HuH-7.5 (cell line): ENCODE data around the gene MAGI1.
"Not testable (repeated sequence)": the region's sequence is repeated elsewhere in the genome, so short reads cannot be mapped to it uniquely, and the experiment has no call there.

Experiments used
- DNase-seq: peaks from one replicate; pipeline ENCODE4 v3.0.0; 2011; ENCODE audit warnings: low spot score

MAGI1 gene

GRCh38 chr3:65904016-65904415 is 134.7 kb downstream of the MAGI1 start:
- DNase-seq, result no peak

GRCh38 chr3:65902304-65902793 is 136.4 kb downstream of the MAGI1 start:
- no peak for DNase-seq

GRCh38 chr3:65901226-65901625 is 137.5 kb downstream of the MAGI1 start:
- no peak for DNase-seq

- no peak for DNase-seq
Measured at GRCh38 chr3:65899226-65899625, 139.5 kb downstream of the MAGI1 start.

GRCh38 chr3:65897766-65898165 is 141.0 kb downstream of the MAGI1 start:
- no peak for DNase-seq

- DNase-seq, result no peak
Measured at GRCh38 chr3:65896321-65896720, 142.4 kb downstream of the MAGI1 start.

GRCh38 chr3:65894679-65895453 is 143.9 kb downstream of the MAGI1 start:
- DNase-seq, result no peak

- no peak for DNase-seq
Measured at GRCh38 chr3:65894126-65894525, 144.6 kb downstream of the MAGI1 start.

GRCh38 chr3:65893631-65894030 is 145.1 kb downstream of the MAGI1 start:
- no peak for DNase-seq

GRCh38 chr3:65891477-65891876 is 147.2 kb downstream of the MAGI1 start:
- not testable (repeated sequence) for DNase-seq

GRCh38 chr3:65890328-65890727 is 148.4 kb downstream of the MAGI1 start:
- no peak for DNase-seq

- no peak for DNase-seq
Measured at GRCh38 chr3:65889707-65890099, 149.0 kb downstream of the MAGI1 start.

- DNase-seq, result no peak
Measured at GRCh38 chr3:65888980-65889706, 149.6 kb downstream of the MAGI1 start.

- DNase-seq, result no peak
Measured at GRCh38 chr3:65888196-65888595, 150.5 kb downstream of the MAGI1 start.

GRCh38 chr3:65886391-65886790 is 152.3 kb downstream of the MAGI1 start:
- DNase-seq, result no peak

- no peak for DNase-seq
Measured at GRCh38 chr3:65884071-65884470, 154.6 kb downstream of the MAGI1 start.

GRCh38 chr3:65883613-65884012 is 155.1 kb downstream of the MAGI1 start:
- DNase-seq, result peak; percentile 17

GRCh38 chr3:65880350-65880749 is 158.4 kb downstream of the MAGI1 start:
- no peak for DNase-seq

GRCh38 chr3:65879372-65879771 is 159.3 kb downstream of the MAGI1 start:
- no peak for DNase-seq

GRCh38 chr3:65878831-65879230 is 159.9 kb downstream of the MAGI1 start:
- no peak for DNase-seq

GRCh38 chr3:65877160-65877559 is 161.6 kb downstream of the MAGI1 start:
- DNase-seq, result no peak

GRCh38 chr3:65876028-65876420 is 162.7 kb downstream of the MAGI1 start:
- DNase-seq, result no peak

GRCh38 chr3:65875393-65876027 is 163.2 kb downstream of the MAGI1 start:
- DNase-seq, result no peak
